H1 (cell line): ENCODE results near the gene ENTPD1. TPM values are rescaled to one million over a fixed set of nuclear protein-coding genes. Genes with fewer than 3 reads are reported as not detected.

ENCODE experiments used
- CTCF ChIA-PET: fragments of 300-600 bp; sonication (Branson Sonifier 250); formaldehyde crosslinking; loops from one replicate; lab custom pipeline; 2021; ENCODE audit not compliant: partially characterized antibody; lab: Charles Lee
- POLR2A ChIA-PET: fragments of 300-600 bp; sonication (Branson Sonifier 250); formaldehyde crosslinking; loops from one replicate; lab custom pipeline; 2021; ENCODE audit warnings: inconsistent platforms; ENCODE audit not compliant: partially characterized antibody; lab: Charles Lee
- DNase-seq, 2 experiments: peaks; one replicate each; pipeline versions ENCODE4 v3.0.0 to v3.0.0-alpha.2; 2010 to 2022; ENCODE audit warnings: low spot score in 2 of 2, low read depth in 1 of 2, mixed read lengths in 1 of 2
- FAIRE-seq: peaks from 2 replicates; lab custom pipeline; 2011; peaks lifted over from hg19 to GRCh38; lab: Jason Lieb, UNC
- H2AFZ ChIP-seq: 2 replicates; pipeline ENCODE4 v1.8.1; 2012; ENCODE audit warnings: low read length, inconsistent platforms
- H2AK5ac ChIP-seq: 2 replicates; pipeline ENCODE4 v1.6.1; 2013; ENCODE audit warnings: low read depth, low read length
- H2BK120ac ChIP-seq: replicated peaks from 2 replicates; pipeline ENCODE3; 2013; ENCODE audit warnings: low read depth, low read length, inconsistent platforms
- H2BK12ac ChIP-seq: 2 replicates; pipeline ENCODE4 v1.6.1; 2013; ENCODE audit warnings: low read depth, low read length
- H2BK15ac ChIP-seq: 2 replicates; pipeline ENCODE4 v1.6.1; 2013; ENCODE audit warnings: low read length
- H2BK20ac ChIP-seq: 2 replicates; pipeline ENCODE4 v1.6.1; 2013; ENCODE audit warnings: low read length
- H2BK5ac ChIP-seq: 2 replicates; pipeline ENCODE4 v1.6.1; 2013; ENCODE audit warnings: low read depth, low read length
- H3K14ac ChIP-seq: 2 replicates; pipeline ENCODE4 v1.6.1; 2013; ENCODE audit warnings: inconsistent platforms; ENCODE audit not compliant: insufficient read length
- H3K18ac ChIP-seq: 2 replicates; pipeline ENCODE4 v1.6.1; 2013; ENCODE audit warnings: low read length; ENCODE audit errors: extremely low read depth
- H3K23ac ChIP-seq: 2 replicates; pipeline ENCODE4 v1.6.1; 2013; ENCODE audit warnings: inconsistent platforms; ENCODE audit not compliant: insufficient read length
- H3K23me2 ChIP-seq: 2 replicates; pipeline ENCODE4 v1.6.1; 2013; ENCODE audit warnings: low read depth, low read length
- H3K27ac ChIP-seq: 2 replicates; pipeline ENCODE4 v1.6.1; 2011; ENCODE audit warnings: low read depth, low read length, inconsistent platforms
- H3K27me3 ChIP-seq, 4 experiments: replicated peaks in 1 of 4; 1 replicate in 1 of 4; 2 replicates in 3 of 4; pipeline versions ENCODE4 v1.6.1 to v1.8.1; 2011 to 2013; ENCODE audit warnings: low read length in 3 of 4, mild to moderate bottlenecking in 3 of 4, inconsistent platforms in 2 of 4, mixed read lengths in 2 of 4, moderate library complexity in 1 of 4; ENCODE audit not compliant: control insufficient read depth in 3 of 4, insufficient read depth in 3 of 4; ENCODE audit errors: extremely low read depth in 1 of 4
- H3K36me3 ChIP-seq, 4 experiments: 2 replicates each; pipeline versions ENCODE4 v1.6.1 to v1.8.1; 2011 to 2013; ENCODE audit warnings: mild to moderate bottlenecking in 4 of 4, low read length in 3 of 4, moderate library complexity in 2 of 4, control low read depth in 1 of 4, inconsistent platforms in 1 of 4; ENCODE audit not compliant: insufficient read depth in 4 of 4, control insufficient read depth in 2 of 4
- H3K4ac ChIP-seq: replicated peaks from 2 replicates; pipeline ENCODE3; 2013; ENCODE audit warnings: low read length, low read depth, mixed read lengths, inconsistent platforms; ENCODE audit not compliant: insufficient read length
- H3K4me1 ChIP-seq, 4 experiments: replicated peaks in 1 of 4; 1 replicate in 1 of 4; 2 replicates in 3 of 4; pipeline versions ENCODE4 v1.6.1 to v1.8.1; 2011 to 2013; ENCODE audit warnings: low read length in 3 of 4, inconsistent platforms in 2 of 4, mixed read lengths in 1 of 4; ENCODE audit not compliant: insufficient read depth in 4 of 4, control insufficient read depth in 3 of 4
- H3K4me2 ChIP-seq, 2 experiments: 2 replicates each; pipeline versions ENCODE4 v1.6.1 to v1.8.1; 2011 to 2013; ENCODE audit warnings: low read depth in 2 of 2, low read length in 2 of 2, control low read depth in 1 of 2, inconsistent platforms in 1 of 2, mild to moderate bottlenecking in 1 of 2; ENCODE audit not compliant: insufficient read depth in 1 of 2
- H3K4me3 ChIP-seq, 4 experiments: fragments of 200-600, 300-600 bp in 1 of 4; sonication (generic), shearing (Covaris generic), sonication (Bioruptor Twin) in 1 of 4; 2 replicates each; pipeline versions ENCODE4 v1.5.1 to v1.8.1; 2011 to 2016; ENCODE audit warnings: low read length in 4 of 4, low read depth in 3 of 4, control low read depth in 2 of 4, inconsistent platforms in 2 of 4, mild to moderate bottlenecking in 2 of 4, mixed read lengths in 1 of 4, moderate library complexity in 1 of 4; ENCODE audit not compliant: insufficient read depth in 2 of 4; ENCODE audit errors: extremely low read depth in 1 of 4
- H3K56ac ChIP-seq: replicated peaks from 2 replicates; pipeline ENCODE3; 2013; ENCODE audit warnings: low read depth, mild to moderate bottlenecking, mixed read lengths, low read length, inconsistent platforms; ENCODE audit not compliant: insufficient read length
- H3K79me1 ChIP-seq: 2 replicates; pipeline ENCODE4 v1.6.1; 2013; ENCODE audit warnings: low read depth, low read length, control low read depth
- H3K79me2 ChIP-seq, 2 experiments: 2 replicates each; pipeline versions ENCODE4 v1.6.1 to v1.8.1; 2012 to 2013; ENCODE audit warnings: low read length in 2 of 2, mild to moderate bottlenecking in 2 of 2, inconsistent platforms in 1 of 2; ENCODE audit not compliant: insufficient read depth in 2 of 2, control insufficient read depth in 1 of 2
- H3K9ac ChIP-seq, 4 experiments: replicated peaks in 1 of 4; 1 replicate in 1 of 4; 2 replicates in 3 of 4; pipeline versions ENCODE4 v1.6.1 to v1.8.1; 2011 to 2013; ENCODE audit warnings: low read depth in 3 of 4, low read length in 3 of 4, control low read depth in 2 of 4, mild to moderate bottlenecking in 2 of 4, moderate library complexity in 2 of 4, inconsistent platforms in 1 of 4; ENCODE audit errors: extremely low read depth in 1 of 4
- H3K9me3 ChIP-seq, 2 experiments: 2 replicates each; pipeline versions ENCODE4 v1.6.1 to v1.8.1; 2012 to 2013; ENCODE audit warnings: mild to moderate bottlenecking in 2 of 2, moderate library complexity in 2 of 2, control low read depth in 1 of 2, inconsistent platforms in 1 of 2, low read depth in 1 of 2, low read length in 1 of 2, mixed read lengths in 1 of 2; ENCODE audit not compliant: insufficient read depth in 2 of 2
- H4K20me1 ChIP-seq, 2 experiments: replicated peaks in 1 of 2; 2 replicates each; pipeline versions ENCODE3 to v1.8.1; 2011 to 2013; ENCODE audit warnings: inconsistent platforms in 2 of 2, low read length in 2 of 2, mild to moderate bottlenecking in 1 of 2; ENCODE audit not compliant: insufficient read depth in 2 of 2, control insufficient read depth in 1 of 2
- H4K5ac ChIP-seq: 2 replicates; pipeline ENCODE4 v1.6.1; 2013; ENCODE audit warnings: low read length, low read depth, mixed read lengths, inconsistent platforms; ENCODE audit not compliant: insufficient read length
- H4K8ac ChIP-seq: 2 replicates; pipeline ENCODE4 v1.8.0; 2013; ENCODE audit warnings: mild to moderate bottlenecking, moderate library complexity, low read length, inconsistent platforms; ENCODE audit not compliant: insufficient read depth; ENCODE audit errors: extremely low read depth
- H4K91ac ChIP-seq: replicated peaks from 2 replicates; pipeline ENCODE3; 2013; ENCODE audit warnings: low read length, mixed read lengths, inconsistent platforms; ENCODE audit not compliant: insufficient read length
- BRCA1 ChIP-seq: IDR thresholded peaks from 2 replicates; pipeline ENCODE4 v1.6.1; 2012; ENCODE audit warnings: low read depth, low read length, improper control_type of control experiment
- KDM1A ChIP-seq: fragments of 200-600, 300-600 bp; sonication (generic); IDR thresholded peaks from 2 replicates; pipeline ENCODE4 v1.7.1; 2016; ENCODE audit warnings: mild to moderate bottlenecking, low read length, borderline replicate concordance
- WGBS, 2 experiments: shearing (Covaris generic) in 1 of 2; methylation state at CpG; one replicate each; pipeline versions ENCODE4 v1.1.6 to v1.1.7; 2013 to 2015; ENCODE audit warnings: low lambda C conversion rate in 2 of 2, mixed read lengths in 2 of 2, inconsistent platforms in 1 of 2, low coverage in 1 of 2, missing lambda C conversion rate in 1 of 2; ENCODE audit not compliant: insufficient replicate concordance in 2 of 2, insufficient coverage in 1 of 2, insufficient read length in 1 of 2; ENCODE audit errors: extremely low coverage in 1 of 2, missing lambda C conversion rate in 1 of 2; 5-methylcytosine and 5-hydroxymethylcytosine counted together
- polyA plus RNA-seq, 7 experiments: library from polyadenylated mRNA; depleted of rRNA in 3 of 7; stranded (reverse) in 5 of 7; unstranded in 2 of 7; fragments of >200 nt in 5 of 7; fragments of 200-250 nt in 2 of 7; gene quantifications; 1 replicate in 5 of 7; 2 replicates in 1 of 7; 4 replicates in 1 of 7; pipeline versions ENCODE4 v1.2.1 to v1.2.3, GENCODE V29; 2011 to 2013; ENCODE audit warnings: missing spikeins in 2 of 7, mixed read lengths in 2 of 7
- total RNA-seq: library from RNA; stranded (reverse); fragmentation: NEBNext Ultra II Directional; extraction: Animal tissue kit (Norgen Biotek cat#: 25700); gene quantifications from 2 replicates; pipeline ENCODE4 v1.2.1, GENCODE V29; 2021

Gene ENTPD1
- total and polyA plus RNA-seq, 2 of the 8 experiments (the other 6 are each of a cell fraction or from before 2014, with no cell fraction given), result 2.2 to 2.5 TPM

DNA sequence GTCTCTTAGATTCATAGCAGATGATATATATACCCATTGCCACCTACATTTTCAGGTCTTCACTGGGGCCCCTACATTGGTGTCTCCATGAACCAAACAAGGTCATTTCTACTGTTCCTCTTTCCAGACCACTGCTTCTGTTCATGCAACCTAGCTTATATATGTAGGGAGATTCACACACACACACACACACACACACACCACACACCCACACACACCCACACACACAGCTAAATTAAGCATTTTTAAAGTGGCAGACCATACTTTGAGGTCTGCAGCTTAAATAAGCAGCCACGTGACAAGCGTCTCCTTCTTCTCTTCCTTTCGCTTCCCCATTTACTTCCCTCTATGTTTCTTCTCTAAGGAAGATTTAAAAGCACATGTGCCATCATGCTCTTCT is 81.8 kb downstream of the ENTPD1 start:
- POLR2A ChIA-PET, result interaction anchor here (0.7 kb wide), 1 partner anchor 10 kb away, joined by 3 read pairs; no protein-coding TSS in a partner anchor
- no peak overlapping the region for H2BK12ac ChIP-seq
- H3K9ac ChIP-seq, result no peak overlapping the region
- H3K56ac ChIP-seq, result no peak overlapping the region
- H3K4ac ChIP-seq, result no peak overlapping the region
- no peak overlapping the region for H2BK120ac ChIP-seq
- WGBS, 2 experiments, result 89% methylated on average over 3 of the region's 3 CpGs; no CpG with 5 or more reads in 1 of the 2 experiments
- no peak overlapping the region for H2AK5ac ChIP-seq
- H3K18ac ChIP-seq, result no peak overlapping the region
- no peak overlapping the region for H2BK5ac ChIP-seq
- H3K23ac ChIP-seq, result no peak overlapping the region
- no peak for FAIRE-seq
- TF ChIP-seq BRCA1, result no peak
- TF ChIP-seq KDM1A, result no peak
- TF ChIP-seq, all 59 proteins: peak for 0
- Histone ChIP-seq H3K23me2 (peaks cover 2% of the 10 kb centered on the region; the same call in 1 of the 2 replicates), H2BK20ac (no peak overlapping the region), H3K4me3 (no peak overlapping the region), H2BK15ac (no peak overlapping the region), H4K20me1 (no peaks in the 10 kb centered on the region), H3K9me3 (no peaks in the 10 kb centered on the region), H3K4me1 (peaks cover 0 to 4% (median 2%) of the 10 kb centered on the region in 4 experiments; a peak in 2 of 7 replicates), H4K91ac (no peak overlapping the region), H3K27me3 (no peaks in the 10 kb centered on the region), H2AFZ (no peak overlapping the region), H3K14ac (no peak overlapping the region), H3K79me2 (no peaks in the 10 kb centered on the region), H3K4me2 (no peak overlapping the region), H4K5ac (no peak overlapping the region), H3K36me3 (no peaks in the 10 kb centered on the region; a peak in 1 of 8 replicates), H3K27ac (no peak overlapping the region), H4K8ac (no peak overlapping the region), H3K79me1 (no peaks in the 10 kb centered on the region)
- no peak for DNase-seq
- CTCF ChIA-PET, result interaction anchor here (0.9 to 14.6 kb wide), 6 partner anchors 8 to 143 kb away, joined by 3 to 238 read pairs (median 5); partner anchors contain the start of genes ENTPD1 and TCTN3
